K562 (cell line): Measurements from ENCODE around the gene DUSP28.

ENCODE experiments used
- CEBPZ ChIP-seq: fragments of 150-350 bp; IDR thresholded peaks from 2 replicates; pipeline ENCODE4 v1.6.1; 2014; ENCODE audit warnings: low read depth, mild to moderate bottlenecking, low read length, borderline replicate concordance
- EP300 ChIP-seq: IDR thresholded peaks from 2 replicates; pipeline ENCODE4 v1.6.1; 2012; ENCODE audit warnings: low read length, improper control_type of control experiment
- MCM2 ChIP-seq: fragments of 450-650 bp; IDR thresholded peaks from 2 replicates; pipeline ENCODE4 v1.6.1; 2017; ENCODE audit warnings: low read depth, mild to moderate bottlenecking
- MTF1 ChIP-seq: fragments of 250-450 bp; sonication (Bioruptor Pico); IDR thresholded peaks from 2 replicates; pipeline ENCODE4 v1.9.0; 2021; ENCODE audit warnings: moderate library complexity, mild to moderate bottlenecking, inconsistent platforms, borderline replicate concordance
- NBN ChIP-seq: fragments of 450-650 bp; IDR thresholded peaks from 2 replicates; pipeline ENCODE4 v1.6.1; 2016; ENCODE audit warnings: low read depth, mild to moderate bottlenecking
- NCOA6 ChIP-seq: fragments of 450-650 bp; IDR thresholded peaks from 2 replicates; pipeline ENCODE4 v1.6.1; 2017; ENCODE audit warnings: mild to moderate bottlenecking
- NRF1 ChIP-seq, 2 experiments: fragments of 450-650 bp; IDR thresholded peaks in 1 of 2; conservative IDR thresholded peaks in 1 of 2; 2 replicates each; pipeline ENCODE4 v1.6.1; 2014; ENCODE audit warnings: mild to moderate bottlenecking in 2 of 2
- PHF8 ChIP-seq: fragments of 200-600 bp; sonication (generic); IDR thresholded peaks from 2 replicates; pipeline ENCODE4 v1.6.1; 2012; ENCODE audit warnings: mixed run types, mild to moderate bottlenecking, inconsistent platforms, low read length, moderate library complexity, borderline replicate concordance
- RBM22 ChIP-seq: fragments of 200-400 bp; formaldehyde crosslinking; IDR thresholded peaks from 2 replicates; pipeline ENCODE4 v1.6.1; 2018; ENCODE audit warnings: low read length, low read depth; ENCODE audit not compliant: poor library complexity, severe bottlenecking
- SIX5 ChIP-seq, 2 experiments: IDR thresholded peaks; 2 replicates each; pipeline ENCODE4 v1.6.1; 2011; ENCODE audit warnings: low read length in 2 of 2, borderline replicate concordance in 1 of 2, low read depth in 1 of 2, mild to moderate bottlenecking in 1 of 2, moderate library complexity in 1 of 2; ENCODE audit not compliant: insufficient read depth in 1 of 2
- SMARCB1 ChIP-seq: IDR thresholded peaks from 2 replicates; pipeline ENCODE4 v1.6.1; 2011; ENCODE audit warnings: improper control_type of control experiment, low read depth; ENCODE audit not compliant: insufficient read length
- SREBF2 ChIP-seq: sonication (generic); formaldehyde crosslinking; IDR thresholded peaks from 2 replicates; pipeline ENCODE4 v1.4.0; 2020; ENCODE audit warnings: mild to moderate bottlenecking, missing genetic modification reagents
- SRF ChIP-seq, 2 experiments: fragments of 250-450, 450-650 bp in 1 of 2; sonication (Bioruptor Pico) in 1 of 2; sonication (generic) in 1 of 2; formaldehyde crosslinking; IDR thresholded peaks; 2 replicates each; pipeline versions ENCODE4 v1.5.0 to v1.5.1; 2020 to 2022; ENCODE audit warnings: mild to moderate bottlenecking in 1 of 2, missing genetic modification reagents in 1 of 2

GRCh38 chr2:240573071-240573515 lies 12.9 kb downstream of the DUSP28 start:
- TF ChIP-seq EP300: no peak
- TF ChIP-seq MCM2: no peak
- TF ChIP-seq SIX5 (IDR thresholded peaks at IDR 0.05; ENCODE audit: borderline replicate concordance in 1 of 2, insufficient read depth in 1 of 2, low read depth in 1 of 2, low read length in 2 of 2): no peak
- TF ChIP-seq PHF8: no peak
- no peak for TF ChIP-seq SMARCB1
- TF ChIP-seq CEBPZ: no peak
- TF ChIP-seq RBM22: no peak
- TF ChIP-seq SREBF2 (CRISPR knock-in tag): no peak
- no peak for TF ChIP-seq MTF1 (CRISPR knock-in tag)
- TF ChIP-seq NRF1 (conservative IDR thresholded peaks at IDR 0.05 in 1 of 2, IDR thresholded peaks at IDR 0.05 in 1 of 2): no peak
- TF ChIP-seq SRF (CRISPR knock-in tag; IDR thresholded peaks at IDR 0.05): no peak
- no peak for TF ChIP-seq NBN
- no peak for TF ChIP-seq NCOA6
